Smooth muscle cell of the brain vasculature (primary cell): ENCODE measurements around the gene WIPF3.

Experiments
- DNase-seq: peaks from one replicate; pipeline ENCODE4 v3.0.0-alpha.2; 2012; ENCODE audit warnings: low read depth, low spot score

The WIPF3 gene

GRCh38 chr7:29808075-29808801, 1.9 kb downstream of the WIPF3 start:
- no peak for DNase-seq

DNA sequence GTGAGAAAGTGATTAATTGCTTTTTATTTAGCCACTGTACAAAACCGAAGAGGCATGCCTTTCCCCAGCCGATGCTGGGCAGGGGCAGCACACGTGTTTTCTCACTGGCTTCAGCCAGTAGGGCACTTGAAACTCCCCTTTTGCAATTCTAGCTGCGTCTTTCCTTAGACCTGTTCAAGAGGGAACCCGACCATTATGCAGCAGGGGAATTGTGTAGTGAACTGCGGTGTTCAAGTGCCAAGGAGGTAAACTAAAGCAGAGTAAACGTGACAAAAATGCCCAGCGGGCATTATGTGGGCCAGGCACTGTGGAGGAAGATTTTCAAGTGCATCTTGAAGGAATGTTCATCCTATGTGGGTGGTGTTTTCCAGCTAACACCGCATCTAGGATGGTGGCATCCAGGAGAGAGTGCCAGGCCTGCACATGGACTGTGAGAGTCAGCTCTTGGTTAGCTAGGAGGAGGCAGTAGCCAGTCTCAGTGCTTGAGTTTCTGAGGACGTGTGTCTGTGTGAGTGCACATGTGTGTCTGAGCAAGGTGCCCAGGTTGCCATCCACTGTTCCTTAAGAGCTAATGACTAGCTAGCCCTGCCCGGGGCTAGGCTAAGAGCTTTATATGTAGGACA, 3.3 kb downstream of the WIPF3 start:
- DNase-seq, result no peak

GRCh38 chr7:29810297-29810696, 4.0 kb downstream of the WIPF3 start:
- no peak for DNase-seq

- no peak for DNase-seq
Observed at GRCh38 chr7:29810813-29811482, 4.6 kb downstream of the WIPF3 start.

DNA sequence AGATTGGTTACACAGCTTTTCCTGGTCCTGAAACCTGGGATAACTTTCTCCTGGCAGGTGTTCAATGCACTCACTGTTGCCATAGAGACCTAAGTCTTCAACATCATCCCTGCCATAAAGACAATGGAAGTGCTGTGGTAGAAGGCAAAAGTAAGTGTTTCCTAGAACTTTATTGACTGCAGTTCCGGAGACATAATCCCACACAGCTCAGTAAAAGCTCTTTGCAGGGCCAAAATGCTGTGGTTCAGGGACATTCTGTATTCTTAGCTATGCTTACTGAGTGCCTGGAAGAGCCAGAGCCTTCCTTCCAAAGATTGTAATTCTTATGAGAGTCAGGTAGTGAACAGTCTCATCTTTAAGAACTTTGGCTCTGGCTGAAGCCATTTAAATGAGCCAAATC, 5.3 kb downstream of the WIPF3 start:
- DNase-seq, result no peak

- no peak for DNase-seq
Observed at GRCh38 chr7:29812185-29812876, 6.0 kb downstream of the WIPF3 start.

DNA sequence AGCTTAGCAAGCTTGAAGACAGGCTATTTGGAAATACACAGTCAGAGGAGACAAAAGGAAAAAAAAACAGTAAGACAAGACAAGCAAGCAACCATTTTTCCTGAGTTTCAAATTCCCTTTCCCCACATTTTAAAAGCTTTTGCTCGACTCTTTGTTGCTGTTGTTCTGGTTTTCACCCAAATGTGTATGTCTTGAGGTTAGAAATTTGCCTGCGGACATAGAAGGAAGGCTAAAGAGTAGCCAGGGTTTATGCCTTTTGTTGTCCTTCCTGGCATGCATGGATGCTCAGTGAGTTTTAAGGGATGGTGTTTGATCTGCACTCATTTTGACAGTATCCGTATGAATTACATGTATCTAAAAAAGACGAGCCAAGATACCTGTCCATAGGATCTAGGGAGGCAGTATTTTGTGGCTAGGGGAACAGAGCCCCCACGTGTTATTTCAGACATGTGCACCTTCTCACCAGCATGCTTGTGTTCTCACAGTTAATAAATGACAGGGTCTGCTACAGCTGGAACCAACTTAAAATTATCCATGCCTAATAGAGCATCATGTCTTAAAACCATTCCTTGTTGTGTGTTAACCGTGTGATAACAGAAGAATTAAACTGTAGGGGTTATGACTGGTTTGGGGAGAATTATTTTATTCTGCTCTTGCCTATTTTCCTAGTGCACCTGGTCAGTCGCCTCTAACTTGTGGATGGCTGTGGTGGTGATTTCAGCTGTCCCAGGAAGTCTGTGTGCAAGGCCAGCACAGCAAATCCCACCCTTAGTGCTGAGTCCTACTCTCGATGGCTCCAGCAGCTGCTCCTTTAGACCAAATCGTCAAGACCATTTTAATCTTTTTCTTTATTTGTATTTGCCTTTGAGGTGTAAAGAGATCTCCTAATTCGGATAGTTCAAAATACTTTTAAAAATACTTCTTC, 9.1 kb downstream of the WIPF3 start:
- DNase-seq, result no peak

DNA sequence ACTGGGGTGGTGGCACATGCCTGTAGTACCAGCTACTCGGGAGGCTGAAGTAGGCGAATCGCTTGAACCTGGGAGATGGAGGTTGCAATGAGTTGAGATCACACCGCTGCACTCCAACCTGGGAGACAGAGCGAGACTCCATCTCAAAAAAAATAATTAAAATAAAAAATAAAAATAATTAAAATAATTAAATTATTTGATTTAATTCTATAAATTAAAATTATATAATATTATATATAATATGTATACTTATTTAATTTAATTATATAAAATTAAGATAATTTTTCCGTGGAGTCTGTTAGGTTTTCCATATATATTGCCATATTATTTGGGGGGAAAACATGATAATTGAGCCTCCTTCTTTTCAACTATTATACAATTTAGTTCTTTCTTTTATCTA, 12.0 kb downstream of the WIPF3 start:
- DNase-seq, result no peak

DNA sequence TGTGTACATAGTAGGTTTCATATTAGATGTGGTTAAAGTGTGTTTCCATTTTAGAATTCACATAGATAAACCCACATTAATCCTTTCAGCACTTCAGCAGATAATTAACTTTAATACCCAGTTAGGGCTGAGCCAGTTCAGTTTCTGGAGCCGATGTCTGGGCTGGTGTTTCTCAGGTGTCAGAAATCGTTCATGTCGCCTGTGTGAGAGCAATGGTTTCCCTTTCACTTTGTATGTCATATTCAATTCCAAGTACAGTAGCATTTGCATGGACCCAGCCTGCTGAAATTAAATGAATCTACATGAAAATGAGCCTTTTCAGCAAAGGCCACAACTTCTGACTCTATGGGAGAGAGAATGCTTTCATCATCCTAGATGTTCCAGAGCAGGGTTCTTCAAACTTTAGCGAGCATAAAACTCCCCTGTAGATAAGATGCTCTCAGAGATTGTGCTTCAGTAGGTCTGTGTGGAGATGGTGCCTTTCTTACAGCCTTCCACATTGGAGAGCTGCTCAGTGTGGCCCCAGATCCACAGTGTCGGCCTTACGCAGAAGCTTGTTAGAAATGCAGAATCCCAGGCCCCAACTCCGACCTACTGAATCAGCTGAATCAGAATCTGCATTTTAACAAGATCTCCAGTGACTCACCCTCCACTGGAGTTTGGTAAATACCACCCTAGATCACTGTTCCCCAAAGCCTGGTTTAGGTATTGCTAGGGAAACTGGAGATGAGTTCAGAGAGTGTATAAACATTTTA, 19.6 kb downstream of the WIPF3 start:
- no peak for DNase-seq

DNA sequence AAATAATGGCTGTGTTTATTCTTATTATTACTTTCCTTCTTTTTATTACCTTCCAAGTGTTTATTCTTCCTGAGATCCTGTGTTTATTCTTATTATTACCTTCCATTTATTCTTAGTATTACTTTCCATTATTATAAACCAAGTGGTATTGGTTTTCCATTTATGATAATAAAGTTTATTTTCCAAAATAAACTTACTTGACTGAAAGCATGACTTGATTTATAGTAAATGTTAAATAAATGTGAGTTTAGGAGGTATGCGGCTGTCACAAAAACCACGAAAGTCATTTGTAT, 20.2 kb downstream of the WIPF3 start:
- no peak for DNase-seq

DNA sequence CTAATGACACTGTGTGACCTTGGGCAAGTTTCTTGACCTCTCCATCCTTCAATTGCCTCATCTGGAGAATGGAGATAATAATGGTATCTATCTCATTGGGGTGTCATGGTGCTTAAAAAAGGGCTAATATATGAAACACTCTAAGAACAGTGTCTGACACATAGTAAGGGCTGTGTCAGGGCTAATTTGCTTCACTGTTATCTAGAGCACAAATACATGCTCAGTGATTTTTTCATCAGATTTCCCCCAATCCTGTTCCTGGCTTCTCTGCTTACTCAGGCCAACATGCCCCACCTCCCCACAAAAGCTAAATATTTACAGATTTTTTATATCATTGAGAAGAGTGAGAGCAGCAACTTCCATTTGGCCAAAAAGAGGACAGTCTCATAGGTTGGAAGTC, 20.6 kb downstream of the WIPF3 start:
- DNase-seq, result no peak

- DNase-seq, result no peak
Observed at GRCh38 chr7:29831705-29832104, 25.4 kb downstream of the WIPF3 start.

DNA sequence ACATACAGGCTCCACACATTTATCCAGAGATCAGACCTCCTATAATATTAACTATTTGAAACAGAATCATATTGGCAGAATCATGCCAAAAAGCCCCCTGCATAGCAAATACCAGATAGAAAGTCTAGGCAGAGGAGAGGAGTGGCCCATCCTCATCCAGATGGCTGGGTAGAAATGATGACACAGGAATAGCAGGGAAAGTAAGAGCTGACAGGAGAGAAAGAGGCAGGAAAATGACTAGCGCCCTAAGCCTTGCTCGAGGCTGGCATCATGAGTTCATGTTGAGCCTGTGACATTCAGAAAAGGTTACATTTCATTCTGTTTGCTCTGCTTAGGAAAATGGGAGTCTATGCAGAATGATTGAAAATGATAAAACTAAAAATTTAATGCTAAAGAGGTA, 27.6 kb downstream of the WIPF3 start:
- no peak for DNase-seq

DNA sequence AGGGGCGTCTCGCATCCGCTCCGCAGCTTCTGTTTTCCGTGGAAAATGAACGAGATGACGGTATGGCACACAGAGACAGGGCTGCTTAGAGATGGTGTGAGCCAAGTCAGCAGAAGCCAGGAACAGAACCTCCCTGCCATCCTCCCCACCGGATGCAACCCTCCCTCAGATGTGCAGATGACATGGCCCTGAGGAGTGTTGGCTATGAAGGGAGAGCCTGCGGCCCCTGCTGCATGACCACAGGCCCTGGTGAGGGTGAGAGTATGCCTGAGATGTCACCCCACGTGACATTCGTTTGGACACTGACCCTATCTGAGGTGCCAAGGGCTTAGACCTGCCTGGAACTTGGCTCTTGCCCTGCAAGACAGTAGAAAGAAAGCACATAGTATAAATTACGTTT, 29.4 kb downstream of the WIPF3 start:
- DNase-seq, result no peak

DNA sequence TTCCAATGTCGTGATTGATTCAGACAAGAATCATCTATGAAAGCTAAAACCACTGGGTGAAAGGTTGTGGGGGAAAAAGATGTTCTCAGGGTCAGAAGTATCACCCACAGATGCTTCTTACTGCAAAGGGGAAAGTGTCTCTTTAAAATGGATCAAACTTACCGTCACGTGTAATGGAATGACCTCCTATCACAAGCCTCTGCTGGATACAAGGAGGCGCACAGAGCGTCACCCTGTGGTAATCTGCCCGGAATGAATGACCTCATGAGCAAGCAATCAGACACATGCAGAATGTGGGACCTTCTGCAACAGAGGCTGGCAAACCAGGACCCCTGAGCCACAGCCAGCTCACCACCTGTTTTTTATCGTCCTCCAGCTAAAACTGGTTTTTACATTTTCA, 33.0 kb downstream of the WIPF3 start:
- DNase-seq, result no peak

DNA sequence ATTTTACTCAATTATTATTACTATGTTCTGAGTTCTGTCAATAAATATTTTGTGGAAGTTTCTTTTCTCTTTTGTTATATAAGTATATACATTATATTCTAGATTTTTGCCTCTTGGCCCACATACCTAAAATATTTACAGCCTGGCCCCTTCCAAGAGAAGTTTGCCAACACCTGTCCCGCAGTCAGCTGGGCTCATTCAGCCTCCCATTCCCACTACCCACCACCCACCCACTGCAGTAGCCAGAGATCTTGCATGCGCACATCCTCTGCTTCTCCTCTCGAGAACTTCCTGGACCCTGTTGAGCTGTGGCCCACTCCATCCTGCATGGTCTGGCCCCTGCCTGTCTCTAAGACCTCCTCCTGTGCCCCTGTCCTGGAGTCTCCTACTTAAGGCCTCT, 33.6 kb downstream of the WIPF3 start:
- DNase-seq, result no peak

DNA sequence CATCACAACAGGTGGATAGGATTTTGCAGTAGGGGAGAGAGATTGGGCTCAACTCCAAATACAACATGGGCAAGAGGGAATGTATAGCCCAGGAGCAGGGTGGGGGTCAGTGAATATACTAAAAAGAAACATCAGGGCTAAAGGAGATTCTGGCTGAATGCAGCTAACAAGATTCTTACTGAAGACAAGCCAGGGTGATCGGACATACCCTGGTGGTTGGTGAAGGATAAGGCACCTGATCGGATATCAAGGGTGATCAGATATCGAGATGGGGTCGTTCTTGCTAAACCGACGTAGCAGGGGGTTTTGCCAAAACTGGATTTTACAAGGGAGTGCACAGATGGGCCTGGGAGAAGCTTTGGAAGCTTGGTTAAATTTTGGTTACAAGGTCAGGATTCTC, 34.4 kb downstream of the WIPF3 start:
- DNase-seq, result no peak

GRCh38 chr7:29841926-29842701, 35.8 kb downstream of the WIPF3 start:
- DNase-seq, result no peak

- DNase-seq, result no peak
Observed at GRCh38 chr7:29843093-29843492, 36.8 kb downstream of the WIPF3 start.

DNA sequence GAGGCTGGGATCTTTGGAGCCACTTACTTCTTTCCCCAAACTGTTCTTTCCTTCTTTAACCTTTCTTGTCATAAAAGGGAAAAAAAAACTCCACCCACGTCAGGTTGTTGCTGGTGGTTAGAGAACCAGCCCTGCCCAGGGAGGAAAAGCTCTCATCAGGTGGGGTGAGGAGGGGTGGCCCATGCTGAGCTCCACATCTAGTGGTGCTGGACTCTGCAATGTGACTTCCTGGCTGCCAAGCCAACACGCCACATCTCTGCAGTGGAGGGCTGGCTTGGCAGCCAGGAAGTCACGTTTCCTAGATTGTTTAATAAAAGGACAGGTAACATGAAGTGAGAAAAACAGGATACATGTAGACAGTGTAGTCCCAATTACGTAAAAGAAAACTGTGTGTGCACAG, 37.4 kb downstream of the WIPF3 start:
- no peak for DNase-seq
